GM21526 (cell line): ENCODE data around the gene ZSCAN5A.
"Not testable (repeated sequence)": the region's sequence is repeated elsewhere in the genome, so short reads cannot be mapped to it uniquely, and the experiment has no call there.

ENCODE experiments used
- ATAC-seq: cut with Tn5 transposase; IDR thresholded peaks from one replicate; pipeline ENCODE4 v1.9.1; 2021; ENCODE audit warnings: moderate library complexity; ENCODE audit not compliant: unreplicated experiment, low FRiP score

Gene ZSCAN5A

GRCh38 chr19:56315077-56315828 is 614 bp upstream of the ZSCAN5A start:
- ATAC-seq: peak; percentile 65

- ATAC-seq: peak; percentile 3
Observed at GRCh38 chr19:56314018-56314380, 640 bp downstream of the ZSCAN5A start.

GRCh38 chr19:56312787-56313657 is 1.6 kb downstream of the ZSCAN5A start:
- no peak for ATAC-seq

- ATAC-seq: no peak
Observed at GRCh38 chr19:56312342-56312741, 2.3 kb downstream of the ZSCAN5A start.

GRCh38 chr19:56310462-56310861 is 4.2 kb downstream of the ZSCAN5A start:
- no peak for ATAC-seq

- no peak for ATAC-seq
Observed at GRCh38 chr19:56309511-56310185, 5.0 kb downstream of the ZSCAN5A start.

- ATAC-seq: no peak
Observed at GRCh38 chr19:56308792-56309191, 5.8 kb downstream of the ZSCAN5A start.

GRCh38 chr19:56307062-56307461 is 7.6 kb downstream of the ZSCAN5A start:
- not testable (repeated sequence) for ATAC-seq

GRCh38 chr19:56306016-56306415 is 8.6 kb downstream of the ZSCAN5A start:
- no peak for ATAC-seq

- ATAC-seq: no peak
Observed at GRCh38 chr19:56304243-56304642, 10.4 kb downstream of the ZSCAN5A start.

- ATAC-seq: no peak
Observed at GRCh38 chr19:56301886-56302620, 12.6 kb downstream of the ZSCAN5A start.

GRCh38 chr19:56301155-56301554 is 13.5 kb downstream of the ZSCAN5A start:
- ATAC-seq: no peak

GRCh38 chr19:56299688-56300087 is 15.0 kb downstream of the ZSCAN5A start:
- ATAC-seq: no peak

- ATAC-seq: no peak
Observed at GRCh38 chr19:56297010-56297409, 17.6 kb downstream of the ZSCAN5A start.

GRCh38 chr19:56295531-56296455 is 18.8 kb downstream of the ZSCAN5A start:
- ATAC-seq: no peak

GRCh38 chr19:56294549-56294948 is 20.1 kb downstream of the ZSCAN5A start:
- no peak for ATAC-seq

- no peak for ATAC-seq
Observed at GRCh38 chr19:56291867-56292266, 22.8 kb downstream of the ZSCAN5A start.

GRCh38 chr19:56290104-56290503 is 24.5 kb downstream of the ZSCAN5A start:
- ATAC-seq: no peak

GRCh38 chr19:56284746-56285145 is 29.9 kb downstream of the ZSCAN5A start:
- ATAC-seq: no peak
